CD4-positive, CD25-positive, alpha-beta regulatory T cell (primary cell): ENCODE results near the gene GLTPD2. TPM values are rescaled to one million over a fixed set of nuclear protein-coding genes. Genes with fewer than 3 reads are reported as not detected.

ENCODE experiments used
- polyA plus RNA-seq, 4 donors: library from polyadenylated mRNA; unstranded; fragments of 300-500 nt; fragmentation: Illumina TruSeq; gene quantifications; one replicate each; pipeline ENCODE4 v1.2.3, GENCODE V29; 2021
- total RNA-seq: library from RNA; stranded (reverse); gene quantifications from one replicate; pipeline ENCODE4 v1.2.3, GENCODE V29; 2022

The GLTPD2 gene
- total and polyA plus RNA-seq, 5 donors from 2014 or later: 0.39 to 0.43 TPM; not detected in 3

Other genes starting within 250 kb of the GLTPD2 start
- 59.3 TPM for gene MYBBP1A, start 233.6 kb upstream of the GLTPD2 start, total RNA-seq
- 10 to 100 TPM in 2 of 4 donors, 1 to 10 TPM in 2; 7.7 to 13.6 (median 10.7) TPM for gene MYBBP1A, start 233.6 kb upstream of the GLTPD2 start, polyA plus RNA-seq
- gene GGT6, start 228.4 kb upstream of the GLTPD2 start, total RNA-seq: not detected
- gene GGT6, start 228.4 kb upstream of the GLTPD2 start, polyA plus RNA-seq: not detected
- not detected for gene SMTNL2, start 204.4 kb upstream of the GLTPD2 start, total RNA-seq
- not detected for gene SMTNL2, start 204.4 kb upstream of the GLTPD2 start, polyA plus RNA-seq
- gene ALOX15, start 147.3 kb upstream of the GLTPD2 start, total RNA-seq: not detected
- not detected for gene ALOX15, start 147.3 kb upstream of the GLTPD2 start, polyA plus RNA-seq
- gene PELP1, start 84.8 kb upstream of the GLTPD2 start, total RNA-seq: 51.9 TPM
- gene PELP1, start 84.8 kb upstream of the GLTPD2 start, polyA plus RNA-seq: 1 to 10 TPM; 6.2 to 8.6 (median 7.8) TPM
- gene ARRB2, start 78.3 kb upstream of the GLTPD2 start, total RNA-seq: 197 TPM
- gene ARRB2, start 78.3 kb upstream of the GLTPD2 start, polyA plus RNA-seq: 10 to 100 TPM; 22.4 to 37.5 (median 28.9) TPM
- 9.3 TPM for gene MED11, start 57.5 kb upstream of the GLTPD2 start, total RNA-seq
- gene MED11, start 57.5 kb upstream of the GLTPD2 start, polyA plus RNA-seq: 10 to 100 TPM; 40.0 to 46.8 (median 43.9) TPM
- gene ZMYND15, start 49.1 kb upstream of the GLTPD2 start, total RNA-seq: 1.0 TPM
- not detected for gene ZMYND15, start 49.1 kb upstream of the GLTPD2 start, polyA plus RNA-seq
- gene CXCL16, start 49.0 kb upstream of the GLTPD2 start, total RNA-seq: 7.3 TPM
- gene CXCL16, start 49.0 kb upstream of the GLTPD2 start, polyA plus RNA-seq: under 1 TPM in 3 of 4 donors, not detected in 1; 0.41 to 0.79 (median 0.45) TPM
- not detected for gene TM4SF5, start 17.1 kb upstream of the GLTPD2 start, total RNA-seq
- gene TM4SF5, start 17.1 kb upstream of the GLTPD2 start, polyA plus RNA-seq: not detected
- gene VMO1, start 2.6 kb upstream of the GLTPD2 start, total RNA-seq: not detected
- gene VMO1, start 2.6 kb upstream of the GLTPD2 start, polyA plus RNA-seq: under 1 TPM in 1 of 4 donors, not detected in 3; 0.71 TPM
- 64.7 TPM for gene PSMB6, start 7.2 kb downstream of the GLTPD2 start, total RNA-seq
- 100 to 1,000 TPM; 281 to 354 (median 319) TPM for gene PSMB6, start 7.2 kb downstream of the GLTPD2 start, polyA plus RNA-seq
- gene PLD2, start 18.2 kb downstream of the GLTPD2 start, total RNA-seq: 36.4 TPM
- gene PLD2, start 18.2 kb downstream of the GLTPD2 start, polyA plus RNA-seq: 1 to 10 TPM; 1.6 to 4.7 (median 1.9) TPM
- 235 TPM for gene MINK1, start 44.4 kb downstream of the GLTPD2 start, total RNA-seq
- 10 to 100 TPM in 3 of 4 donors, 1 to 10 TPM in 1; 9.4 to 13.4 (median 11.6) TPM for gene MINK1, start 44.4 kb downstream of the GLTPD2 start, polyA plus RNA-seq
- gene C17orf107, start 110.6 kb downstream of the GLTPD2 start, total RNA-seq: 45.6 TPM
- gene C17orf107, start 110.6 kb downstream of the GLTPD2 start, polyA plus RNA-seq: 1 to 10 TPM; 1.1 to 1.5 (median 1.3) TPM
- 3.8 TPM for gene CHRNE, start 114.1 kb downstream of the GLTPD2 start, total RNA-seq
- gene CHRNE, start 114.1 kb downstream of the GLTPD2 start, polyA plus RNA-seq: under 1 TPM in 2 of 4 donors, not detected in 2; 0.15 to 0.25 TPM
- gene GP1BA, start 143.3 kb downstream of the GLTPD2 start, total RNA-seq: 1.9 TPM
- under 1 TPM in 2 of 4 donors, not detected in 2; 0.07 to 0.22 TPM for gene GP1BA, start 143.3 kb downstream of the GLTPD2 start, polyA plus RNA-seq
- 22.6 TPM for gene SLC25A11, start 151.1 kb downstream of the GLTPD2 start, total RNA-seq
- gene SLC25A11, start 151.1 kb downstream of the GLTPD2 start, polyA plus RNA-seq: 10 to 100 TPM; 69.3 to 78.4 (median 74.4) TPM
- gene RNF167, start 151.3 kb downstream of the GLTPD2 start, total RNA-seq: 105 TPM
- 10 to 100 TPM; 31.5 to 58.2 (median 45.9) TPM for gene RNF167, start 151.3 kb downstream of the GLTPD2 start, polyA plus RNA-seq
- 865 TPM for gene PFN1, start 159.6 kb downstream of the GLTPD2 start, total RNA-seq
- 1,000 to 10,000 TPM; 2,018 to 2,804 (median 2,386) TPM for gene PFN1, start 159.6 kb downstream of the GLTPD2 start, polyA plus RNA-seq
- gene ENO3, start 162.2 kb downstream of the GLTPD2 start, total RNA-seq: 11.7 TPM
- 1 to 10 TPM in 1 of 4 donors, under 1 TPM in 3; 0.29 to 1.6 (median 0.41) TPM for gene ENO3, start 162.2 kb downstream of the GLTPD2 start, polyA plus RNA-seq
- gene SPAG7, start 178.9 kb downstream of the GLTPD2 start, total RNA-seq: 52.5 TPM
- 100 to 1,000 TPM in 3 of 4 donors, 10 to 100 TPM in 1; 97.9 to 130 (median 106) TPM for gene SPAG7, start 178.9 kb downstream of the GLTPD2 start, polyA plus RNA-seq
- 69.8 TPM for gene CAMTA2, start 198.7 kb downstream of the GLTPD2 start, total RNA-seq
- gene CAMTA2, start 198.7 kb downstream of the GLTPD2 start, polyA plus RNA-seq: 1 to 10 TPM; 4.7 to 7.9 (median 6.0) TPM
- gene INCA1, start 208.6 kb downstream of the GLTPD2 start, total RNA-seq: not detected
- under 1 TPM in 1 of 4 donors, not detected in 3; 0.99 TPM for gene INCA1, start 208.6 kb downstream of the GLTPD2 start, polyA plus RNA-seq
- gene KIF1C, start 209.0 kb downstream of the GLTPD2 start, total RNA-seq: 22.9 TPM
- 1 to 10 TPM; 2.6 to 4.6 (median 3.8) TPM for gene KIF1C, start 209.0 kb downstream of the GLTPD2 start, polyA plus RNA-seq
- gene SLC52A1, start 246.5 kb downstream of the GLTPD2 start, total RNA-seq: 0.22 TPM
- gene SLC52A1, start 246.5 kb downstream of the GLTPD2 start, polyA plus RNA-seq: under 1 TPM in 2 of 4 donors, not detected in 2; 0.27 to 0.41 TPM